ENCODE results near the gene WDR62. TPM values are rescaled to one million over a fixed set of nuclear protein-coding genes. Genes with fewer than 3 reads are reported as not detected.

The WDR62 gene
- polyA plus RNA-seq, 4 donors = 0.22 to 5.0 (median 1.4) TPM

GRCh38 chr19:36106991-36107390 is 52.3 kb downstream of the WDR62 start:
- no peaks in the 10 kb centered on the region for H3K9me3 ChIP-seq (ENCODE audit: control insufficient read depth in 2 of 2, insufficient read depth in 1 of 2, low read depth in 1 of 2, low read length in 1 of 2)
- WGBS, 3 donors = 92 to 94% (median 93%) methylated on average over 5 of the region's 5 CpGs
- no peak for FAIRE-seq
- H3K36me3 ChIP-seq (ENCODE audit: control insufficient read depth in 3 of 3, insufficient read depth in 2 of 3, low read depth in 1 of 3, low read length in 3 of 3) = peaks cover 0 to 66% (median 2%) of the 10 kb centered on the region in 3 donors
- no peak overlapping the region for H3K27ac ChIP-seq (ENCODE audit: low read depth in 1 of 3, low read length in 2 of 3)
- H3K27me3 ChIP-seq (ENCODE audit: control insufficient read depth in 3 of 3, insufficient read depth in 3 of 3, low read length in 3 of 3) = no peaks in the 10 kb centered on the region
- no peaks in the 10 kb centered on the region for H3K4me1 ChIP-seq (ENCODE audit: control insufficient read depth in 3 of 3, insufficient read depth in 2 of 3, low read depth in 1 of 3, low read length in 2 of 3)
- no peak for DNase-seq
- no peak overlapping the region for H3K4me3 ChIP-seq (ENCODE audit: low read depth in 1 of 3, low read length in 3 of 3)

- no peak for FAIRE-seq
- Histone ChIP-seq H3K9me3 (ENCODE audit: control insufficient read depth in 2 of 2, insufficient read depth in 1 of 2, low read depth in 1 of 2, low read length in 1 of 2) (no peaks in the 10 kb centered on the region), H3K27ac (ENCODE audit: low read depth in 1 of 3, low read length in 2 of 3) (no peak overlapping the region), H3K4me3 (ENCODE audit: low read depth in 1 of 3, low read length in 3 of 3) (no peak overlapping the region), H3K27me3 (ENCODE audit: control insufficient read depth in 3 of 3, insufficient read depth in 3 of 3, low read length in 3 of 3) (no peaks in the 10 kb centered on the region), H3K4me1 (ENCODE audit: control insufficient read depth in 3 of 3, insufficient read depth in 2 of 3, low read depth in 1 of 3, low read length in 2 of 3) (peaks cover 0 to 2% (median under 1%) of the 10 kb centered on the region in 3 donors), H3K36me3 (ENCODE audit: control insufficient read depth in 3 of 3, insufficient read depth in 2 of 3, low read depth in 1 of 3, low read length in 3 of 3) (peaks cover 0 to 68% (median 2%) of the 10 kb centered on the region in 3 donors)
- no peak for DNase-seq
- WGBS, 3 donors = 96 to 98% (median 96%) methylated on average over 3 of the region's 3 CpGs
Measured at GRCh38 chr19:36108684-36109083, 54.0 kb downstream of the WDR62 start.

GRCh38 chr19:36110487-36111199 is 55.9 kb downstream of the WDR62 start, which contains the start of gene OVOL3:
TSS of gene OVOL3 (plus strand) at chr19:36111143. CDS start at chr19:36111203, 60 bp downstream.
- FAIRE-seq (no peak), DNase-seq (no peak)
- H3K36me3 ChIP-seq (ENCODE audit: control insufficient read depth in 3 of 3, insufficient read depth in 2 of 3, low read depth in 1 of 3, low read length in 3 of 3) = peaks cover 0 to 52% (median 0%) of the 10 kb centered on the region in 3 donors
- H3K27me3 ChIP-seq (ENCODE audit: control insufficient read depth in 3 of 3, insufficient read depth in 3 of 3, low read length in 3 of 3) = no peaks in the 10 kb centered on the region
- no peak within 1 kb of the TSS for H3K27ac ChIP-seq (ENCODE audit: low read depth in 1 of 3, low read length in 2 of 3)
- WGBS, 3 donors = 71 to 89% (median 82%) methylated on average over 1 of the region's 1 CpG
- H3K9me3 ChIP-seq (ENCODE audit: control insufficient read depth in 2 of 2, insufficient read depth in 1 of 2, low read depth in 1 of 2, low read length in 1 of 2) = no peaks in the 10 kb centered on the region
- no peak within 1 kb of the TSS for H3K4me3 ChIP-seq (ENCODE audit: low read depth in 1 of 3, low read length in 3 of 3)
- peaks cover 0 to 7% (median 3%) of the 10 kb centered on the region in 3 donors for H3K4me1 ChIP-seq (ENCODE audit: control insufficient read depth in 3 of 3, insufficient read depth in 2 of 3, low read depth in 1 of 3, low read length in 2 of 3)

- no peak overlapping the region for H3K27ac ChIP-seq (ENCODE audit: low read depth in 1 of 3, low read length in 2 of 3)
- 83 to 87% (median 86%) methylated on average over 12 to 13 of the region's 13 CpGs for WGBS, 3 donors
Measured at GRCh38 chr19:36111200-36111539, 56.5 kb downstream of the WDR62 start.

GRCh38 chr19:36112678-36113077 is 58.0 kb downstream of the WDR62 start:
- peaks cover 2 to 11% (median 3%) of the 10 kb centered on the region in 3 donors for H3K4me1 ChIP-seq (ENCODE audit: control insufficient read depth in 3 of 3, insufficient read depth in 2 of 3, low read depth in 1 of 3, low read length in 2 of 3)
- H3K27me3 ChIP-seq (ENCODE audit: control insufficient read depth in 3 of 3, insufficient read depth in 3 of 3, low read length in 3 of 3) = no peaks in the 10 kb centered on the region
- H3K27ac ChIP-seq (ENCODE audit: low read depth in 1 of 3, low read length in 2 of 3) = no peak overlapping the region
- WGBS, 3 donors = 93 to 98% (median 98%) methylated on average over 10 of the region's 10 CpGs
- H3K9me3 ChIP-seq (ENCODE audit: control insufficient read depth in 2 of 2, insufficient read depth in 1 of 2, low read depth in 1 of 2, low read length in 1 of 2) = no peaks in the 10 kb centered on the region
- peaks cover 0 to 42% (median 0%) of the 10 kb centered on the region in 3 donors for H3K36me3 ChIP-seq (ENCODE audit: control insufficient read depth in 3 of 3, insufficient read depth in 2 of 3, low read depth in 1 of 3, low read length in 3 of 3)
- H3K4me3 ChIP-seq (ENCODE audit: low read depth in 1 of 3, low read length in 3 of 3) = no peak overlapping the region
- no peak for FAIRE-seq
- no peak for DNase-seq

More at GRCh38 chr19:36111200-36111539, 56.5 kb downstream of the WDR62 start:
- Histone ChIP-seq H3K27me3 (ENCODE audit: control insufficient read depth in 3 of 3, insufficient read depth in 3 of 3, low read length in 3 of 3) (no peaks in the 10 kb centered on the region), H3K36me3 (ENCODE audit: control insufficient read depth in 3 of 3, insufficient read depth in 2 of 3, low read depth in 1 of 3, low read length in 3 of 3) (peaks cover 0 to 49% (median 0%) of the 10 kb centered on the region in 3 donors), H3K4me3 (ENCODE audit: low read depth in 1 of 3, low read length in 3 of 3) (no peak overlapping the region), H3K9me3 (ENCODE audit: control insufficient read depth in 2 of 2, insufficient read depth in 1 of 2, low read depth in 1 of 2, low read length in 1 of 2) (no peaks in the 10 kb centered on the region), H3K4me1 (ENCODE audit: control insufficient read depth in 3 of 3, insufficient read depth in 2 of 3, low read depth in 1 of 3, low read length in 2 of 3) (peaks cover 2 to 10% (median 3%) of the 10 kb centered on the region in 3 donors)
- DNase-seq (no peak), FAIRE-seq (no peak)

- Histone ChIP-seq H3K4me1 (ENCODE audit: control insufficient read depth in 3 of 3, insufficient read depth in 2 of 3, low read depth in 1 of 3, low read length in 2 of 3) (peaks cover 2 to 11% (median 3%) of the 10 kb centered on the region in 3 donors), H3K4me3 (ENCODE audit: low read depth in 1 of 3, low read length in 3 of 3) (peak overlapping the region in 1 of 3 donors; percentile 94), H3K36me3 (ENCODE audit: control insufficient read depth in 3 of 3, insufficient read depth in 2 of 3, low read depth in 1 of 3, low read length in 3 of 3) (peaks cover 0 to 42% (median 0%) of the 10 kb centered on the region in 3 donors), H3K27me3 (ENCODE audit: control insufficient read depth in 3 of 3, insufficient read depth in 3 of 3, low read length in 3 of 3) (no peaks in the 10 kb centered on the region), H3K9me3 (ENCODE audit: control insufficient read depth in 2 of 2, insufficient read depth in 1 of 2, low read depth in 1 of 2, low read length in 1 of 2) (no peaks in the 10 kb centered on the region), H3K27ac (ENCODE audit: low read depth in 1 of 3, low read length in 2 of 3) (no peak overlapping the region)
- DNase-seq (no peak), FAIRE-seq (no peak)
- WGBS, 3 donors = 89 to 94% (median 91%) methylated on average over 34 of the region's 34 CpGs
Measured at GRCh38 chr19:36113425-36113824, 58.7 kb downstream of the WDR62 start.

- no peaks in the 10 kb centered on the region for H3K27me3 ChIP-seq (ENCODE audit: control insufficient read depth in 3 of 3, insufficient read depth in 3 of 3, low read length in 3 of 3)
- DNase-seq (peak; percentile 33 to 61), FAIRE-seq (no peak)
- peak overlapping the region; percentile 44 to 94 (median 75) for H3K4me3 ChIP-seq (ENCODE audit: low read depth in 1 of 3, low read length in 3 of 3)
- peaks cover 0 to 48% (median 2%) of the 10 kb centered on the region in 3 donors for H3K36me3 ChIP-seq (ENCODE audit: control insufficient read depth in 3 of 3, insufficient read depth in 2 of 3, low read depth in 1 of 3, low read length in 3 of 3)
- H3K4me1 ChIP-seq (ENCODE audit: control insufficient read depth in 3 of 3, insufficient read depth in 2 of 3, low read depth in 1 of 3, low read length in 2 of 3) = peaks cover 2 to 11% (median 3%) of the 10 kb centered on the region in 3 donors
- 6 to 8% (median 6%) methylated on average over 44 to 48 of the region's 48 CpGs for WGBS, 3 donors
- no peaks in the 10 kb centered on the region for H3K9me3 ChIP-seq (ENCODE audit: control insufficient read depth in 2 of 2, insufficient read depth in 1 of 2, low read depth in 1 of 2, low read length in 1 of 2)
- H3K27ac ChIP-seq (ENCODE audit: low read depth in 1 of 3, low read length in 2 of 3) = peak overlapping the region; percentile 77 to 91 (median 89)
Measured at GRCh38 chr19:36113894-36114720, 59.4 kb downstream of the WDR62 start.

- H3K4me3 ChIP-seq (ENCODE audit: low read depth in 1 of 3, low read length in 3 of 3) = peak within 1 kb of the TSS; percentile 59 to 94 (median 75)
- H3K4me1 ChIP-seq (ENCODE audit: control insufficient read depth in 3 of 3, insufficient read depth in 2 of 3, low read depth in 1 of 3, low read length in 2 of 3) = peaks cover 2 to 11% (median 3%) of the 10 kb centered on the region in 3 donors
- H3K27me3 ChIP-seq (ENCODE audit: control insufficient read depth in 3 of 3, insufficient read depth in 3 of 3, low read length in 3 of 3) = no peaks in the 10 kb centered on the region
- peaks cover 0 to 54% (median 2%) of the 10 kb centered on the region in 3 donors for H3K36me3 ChIP-seq (ENCODE audit: control insufficient read depth in 3 of 3, insufficient read depth in 2 of 3, low read depth in 1 of 3, low read length in 3 of 3)
- H3K9me3 ChIP-seq (ENCODE audit: control insufficient read depth in 2 of 2, insufficient read depth in 1 of 2, low read depth in 1 of 2, low read length in 1 of 2) = no peaks in the 10 kb centered on the region
- H3K27ac ChIP-seq (ENCODE audit: low read depth in 1 of 3, low read length in 2 of 3) = peak within 1 kb of the TSS; percentile 77 to 91 (median 89)
- WGBS, 3 donors = 0% methylated on average over 59 to 60 of the region's 60 CpGs
- FAIRE-seq (no peak), DNase-seq (peak; percentile 99 to 100)
Measured at GRCh38 chr19:36114721-36115452, 60.2 kb downstream of the WDR62 start, which contains the start of gene POLR2I. TSS of gene POLR2I (minus strand) at chr19:36114875. CDS start at chr19:36114856, 19 bp downstream.
